WTC11 (cell line): ENCODE results near the gene HOXA5. TPM values are rescaled to one million over a fixed set of nuclear protein-coding genes. Genes with fewer than 3 reads are reported as not detected.

ENCODE experiments used
- ATAC-seq: fragments of 200-7000 bp; cut with Tn5 transposase; 2 replicates; pipeline ENCODE4 v1.10.0; 2021; ENCODE audit warnings: mild to moderate bottlenecking, moderate library complexity
- CTCF ChIA-PET: fragments of 300-600 bp; sonication (Branson Sonifier 250); formaldehyde crosslinking; loops from one replicate; lab custom pipeline; 2021; ENCODE audit warnings: antibody characterized with exemption; lab: Charles Lee
- POLR2A ChIA-PET: fragments of 350-600 bp; sonication (Branson Sonifier 250); formaldehyde crosslinking; loops from one replicate; lab custom pipeline; 2021; ENCODE audit warnings: antibody characterized with exemption; lab: Charles Lee
- DNase-seq: peaks from one replicate; pipeline ENCODE4 v3.0.0; 2021; ENCODE audit warnings: low spot score
- H3K27ac Mint-ChIP-seq: 2 replicates; pipeline ENCODE4 v1.8.0; 2021; ENCODE audit warnings: mixed read lengths
- H3K27me3 Mint-ChIP-seq: 2 replicates; pipeline ENCODE4 v1.8.0; 2021; ENCODE audit warnings: low read depth, mild to moderate bottlenecking, moderate library complexity, mixed read lengths
- H3K36me3 Mint-ChIP-seq: 2 replicates; pipeline ENCODE4 v1.8.0; 2021; ENCODE audit warnings: mixed read lengths
- H3K4me1 Mint-ChIP-seq: 2 replicates; pipeline ENCODE4 v1.8.0; 2022; ENCODE audit warnings: mixed read lengths
- H3K4me3 Mint-ChIP-seq: 2 replicates; pipeline ENCODE4 v1.8.0; 2021; ENCODE audit warnings: mild to moderate bottlenecking, moderate library complexity, mixed read lengths
- H3K9me3 Mint-ChIP-seq: 2 replicates; pipeline ENCODE4 v1.8.0; 2021; ENCODE audit warnings: mixed read lengths
- CREB1 ChIP-seq: sonication (generic); formaldehyde crosslinking; IDR thresholded peaks from 2 replicates; pipeline ENCODE4 v1.8.0; 2023; ENCODE audit warnings: mild to moderate bottlenecking, missing genetic modification reagents
- MXD4 ChIP-seq: fragments of 250-450 bp; sonication (Bioruptor Pico); IDR thresholded peaks from 2 replicates; pipeline ENCODE4 v1.8.0; 2021; ENCODE audit warnings: mild to moderate bottlenecking, moderate library complexity, borderline replicate concordance
- NR2C2 ChIP-seq: sonication (generic); formaldehyde crosslinking; IDR thresholded peaks from 2 replicates; pipeline ENCODE4 v1.8.0; 2022; ENCODE audit warnings: mild to moderate bottlenecking, missing genetic modification reagents
- PRRX2 ChIP-seq: fragments of 250-450 bp; sonication (Bioruptor Pico); IDR thresholded peaks from 2 replicates; pipeline ENCODE4 v1.8.0; 2021; ENCODE audit warnings: mild to moderate bottlenecking
- RELA ChIP-seq: sonication (generic); formaldehyde crosslinking; IDR thresholded peaks from 2 replicates; pipeline ENCODE4 v1.8.1; 2022; ENCODE audit warnings: missing genetic modification reagents, mild to moderate bottlenecking, borderline replicate concordance
- SMAD3 ChIP-seq: sonication (generic); formaldehyde crosslinking; IDR thresholded peaks from 2 replicates; pipeline ENCODE4 v1.8.0; 2022; ENCODE audit warnings: missing genetic modification reagents, mild to moderate bottlenecking, borderline replicate concordance
- TCF7 ChIP-seq: sonication (generic); formaldehyde crosslinking; IDR thresholded peaks from 2 replicates; pipeline ENCODE4 v1.8.0; 2022; ENCODE audit warnings: mild to moderate bottlenecking, low read depth, missing genetic modification reagents, moderate library complexity
- ZBTB21 ChIP-seq: sonication (generic); formaldehyde crosslinking; IDR thresholded peaks from 2 replicates; pipeline ENCODE4 v1.8.1; 2023; ENCODE audit warnings: mild to moderate bottlenecking, missing genetic modification reagents, borderline replicate concordance
- total RNA-seq: library from RNA; stranded (reverse); gene quantifications from 3 replicates; pipeline ENCODE4 v1.2.3, GENCODE V29; 2021
- TF ChIP-seq, protein P1 (sequence below): sonication (generic); formaldehyde crosslinking; IDR thresholded peaks from 2 replicates; pipeline ENCODE4 v1.8.0; 2022; ENCODE audit warnings: mild to moderate bottlenecking, missing genetic modification reagents
- TF ChIP-seq, protein P2 (sequence below): sonication (generic); formaldehyde crosslinking; IDR thresholded peaks from 2 replicates; pipeline ENCODE4 v1.8.0; 2022; ENCODE audit warnings: mild to moderate bottlenecking, missing genetic modification reagents
- TF ChIP-seq, protein P3 (sequence below): fragments of 250-450 bp; sonication (Bioruptor Pico); IDR thresholded peaks from 2 replicates; pipeline ENCODE4 v1.9.0; 2021; ENCODE audit warnings: mild to moderate bottlenecking
- TF ChIP-seq, protein P4 (sequence below): sonication (generic); formaldehyde crosslinking; IDR thresholded peaks from 2 replicates; pipeline ENCODE4 v1.8.1; 2023; ENCODE audit warnings: mild to moderate bottlenecking, missing genetic modification reagents, borderline replicate concordance
- TF ChIP-seq, protein P5 (sequence below): fragments of 250-450 bp; sonication (Bioruptor Pico); IDR thresholded peaks from 2 replicates; pipeline ENCODE4 v1.9.0; 2021; ENCODE audit warnings: mild to moderate bottlenecking, borderline replicate concordance
- TF ChIP-seq, protein P6 (sequence below): sonication (generic); formaldehyde crosslinking; IDR thresholded peaks from 2 replicates; pipeline ENCODE4 v1.8.1; 2022; ENCODE audit warnings: low read depth, missing genetic modification reagents, borderline replicate concordance
- TF ChIP-seq, protein P7 (sequence below): fragments of 250-450 bp; sonication (Bioruptor Pico); IDR thresholded peaks from 2 replicates; pipeline ENCODE4 v2.1.2; 2022; ENCODE audit warnings: mild to moderate bottlenecking, moderate library complexity
- TF ChIP-seq, protein P8 (sequence below): sonication (generic); formaldehyde crosslinking; IDR thresholded peaks from 2 replicates; pipeline ENCODE4 v1.8.0; 2022; ENCODE audit warnings: mild to moderate bottlenecking, missing genetic modification reagents
- TF ChIP-seq, protein P9 (sequence below): sonication (generic); formaldehyde crosslinking; IDR thresholded peaks from 2 replicates; pipeline ENCODE4 v1.8.0; 2023; ENCODE audit warnings: mild to moderate bottlenecking, missing genetic modification reagents

HOXA5 gene
- total RNA-seq, 1 experiment from 2014 or later: not detected

DNA sequence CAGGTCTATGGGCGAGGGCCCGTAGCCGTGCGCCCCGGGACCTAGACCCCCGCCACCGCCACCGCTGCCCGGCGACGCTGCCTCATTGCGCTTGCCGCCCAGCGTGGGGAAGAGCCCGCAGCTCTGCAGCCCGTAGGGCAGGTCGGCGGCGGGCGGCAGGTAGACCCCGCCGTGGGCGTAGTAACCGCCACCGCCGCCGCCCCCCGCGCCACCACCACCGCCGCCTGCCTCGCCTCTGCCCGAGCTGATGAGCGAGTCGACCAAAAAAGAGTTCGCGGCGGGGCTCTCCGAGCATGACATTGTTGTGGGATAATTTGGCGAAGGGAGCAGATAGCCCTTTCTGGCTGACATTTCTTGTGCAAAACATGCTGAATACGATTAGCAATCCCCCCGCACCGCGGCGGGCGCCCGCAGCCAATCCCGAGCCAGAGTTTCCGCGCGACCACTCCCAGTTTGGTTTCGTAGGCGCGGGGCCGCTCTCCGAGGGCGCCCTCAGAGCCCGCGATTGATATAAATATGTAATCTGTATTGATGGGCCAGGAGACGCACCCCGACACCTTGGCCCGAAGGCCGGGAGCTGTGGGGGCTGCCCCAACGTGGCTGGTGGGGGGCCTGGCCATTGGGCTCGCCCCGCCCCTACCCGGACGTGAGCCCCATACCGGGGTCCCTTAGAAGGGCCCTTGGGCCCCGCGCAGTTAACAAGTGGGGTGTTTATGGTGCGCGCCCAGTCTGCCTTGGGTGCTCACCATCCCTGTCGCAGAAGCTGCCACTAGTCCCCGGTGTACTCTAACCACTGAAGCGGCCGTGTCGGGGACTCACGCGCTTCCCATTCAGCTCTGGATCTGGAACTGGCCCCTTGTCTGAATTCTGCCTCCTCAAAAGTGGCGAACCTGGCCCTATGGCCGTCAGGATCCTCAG lies 30.7 kb upstream of the HOXA5 start, which contains the start of gene HOXA10:
TSS of gene HOXA10 (minus strand) at position 365 of the 918 bp plus-strand sequence. CDS start at position 351, 14 bp downstream.
- no peak for DNase-seq
- ATAC-seq: no peak
- Mint-ChIP-seq H3K4me1 (peaks cover 20% of the 10 kb centered on the region), H3K9me3 (no peaks in the 10 kb centered on the region), H3K27me3 (peaks cover 99% of the 10 kb centered on the region), H3K36me3 (0 out of 2 replicates have a peak, but pooled peaks cover 2% of the 10 kb centered on the region), H3K4me3 (peak within 1 kb of the TSS; percentile 50; the same call in 1 of the 2 replicates), H3K27ac (no peak within 1 kb of the TSS)
- POLR2A ChIA-PET: no interaction called here
- CTCF ChIA-PET: interaction anchor here (1.0 to 1.6 kb wide), 4 partner anchors 13 to 76 kb away, joined by 3 to 5 read pairs (median 4); no protein-coding TSS in a partner anchor
- TF ChIP-seq, protein P1, sequence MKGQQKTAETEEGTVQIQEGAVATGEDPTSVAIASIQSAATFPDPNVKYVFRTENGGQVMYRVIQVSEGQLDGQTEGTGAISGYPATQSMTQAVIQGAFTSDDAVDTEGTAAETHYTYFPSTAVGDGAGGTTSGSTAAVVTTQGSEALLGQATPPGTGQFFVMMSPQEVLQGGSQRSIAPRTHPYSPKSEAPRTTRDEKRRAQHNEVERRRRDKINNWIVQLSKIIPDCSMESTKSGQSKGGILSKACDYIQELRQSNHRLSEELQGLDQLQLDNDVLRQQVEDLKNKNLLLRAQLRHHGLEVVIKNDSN (CRISPR knock-in tag): no peak
- TF ChIP-seq TCF7 (CRISPR knock-in tag) (no peak), RELA (CRISPR knock-in tag) (no peak), SMAD3 (CRISPR knock-in tag) (no peak), PRRX2 (CRISPR knock-in tag) (no peak), NR2C2 (no peak), MXD4 (CRISPR knock-in tag) (no peak), ZBTB21 (no peak), CREB1 (CRISPR knock-in tag) (no peak)
- TF ChIP-seq, protein P2, sequence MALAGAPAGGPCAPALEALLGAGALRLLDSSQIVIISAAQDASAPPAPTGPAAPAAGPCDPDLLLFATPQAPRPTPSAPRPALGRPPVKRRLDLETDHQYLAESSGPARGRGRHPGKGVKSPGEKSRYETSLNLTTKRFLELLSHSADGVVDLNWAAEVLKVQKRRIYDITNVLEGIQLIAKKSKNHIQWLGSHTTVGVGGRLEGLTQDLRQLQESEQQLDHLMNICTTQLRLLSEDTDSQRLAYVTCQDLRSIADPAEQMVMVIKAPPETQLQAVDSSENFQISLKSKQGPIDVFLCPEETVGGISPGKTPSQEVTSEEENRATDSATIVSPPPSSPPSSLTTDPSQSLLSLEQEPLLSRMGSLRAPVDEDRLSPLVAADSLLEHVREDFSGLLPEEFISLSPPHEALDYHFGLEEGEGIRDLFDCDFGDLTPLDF (CRISPR knock-in tag): no peak
- TF ChIP-seq, protein P3, sequence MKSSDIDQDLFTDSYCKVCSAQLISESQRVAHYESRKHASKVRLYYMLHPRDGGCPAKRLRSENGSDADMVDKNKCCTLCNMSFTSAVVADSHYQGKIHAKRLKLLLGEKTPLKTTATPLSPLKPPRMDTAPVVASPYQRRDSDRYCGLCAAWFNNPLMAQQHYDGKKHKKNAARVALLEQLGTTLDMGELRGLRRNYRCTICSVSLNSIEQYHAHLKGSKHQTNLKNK (CRISPR knock-in tag): no peak
- TF ChIP-seq, protein P4, sequence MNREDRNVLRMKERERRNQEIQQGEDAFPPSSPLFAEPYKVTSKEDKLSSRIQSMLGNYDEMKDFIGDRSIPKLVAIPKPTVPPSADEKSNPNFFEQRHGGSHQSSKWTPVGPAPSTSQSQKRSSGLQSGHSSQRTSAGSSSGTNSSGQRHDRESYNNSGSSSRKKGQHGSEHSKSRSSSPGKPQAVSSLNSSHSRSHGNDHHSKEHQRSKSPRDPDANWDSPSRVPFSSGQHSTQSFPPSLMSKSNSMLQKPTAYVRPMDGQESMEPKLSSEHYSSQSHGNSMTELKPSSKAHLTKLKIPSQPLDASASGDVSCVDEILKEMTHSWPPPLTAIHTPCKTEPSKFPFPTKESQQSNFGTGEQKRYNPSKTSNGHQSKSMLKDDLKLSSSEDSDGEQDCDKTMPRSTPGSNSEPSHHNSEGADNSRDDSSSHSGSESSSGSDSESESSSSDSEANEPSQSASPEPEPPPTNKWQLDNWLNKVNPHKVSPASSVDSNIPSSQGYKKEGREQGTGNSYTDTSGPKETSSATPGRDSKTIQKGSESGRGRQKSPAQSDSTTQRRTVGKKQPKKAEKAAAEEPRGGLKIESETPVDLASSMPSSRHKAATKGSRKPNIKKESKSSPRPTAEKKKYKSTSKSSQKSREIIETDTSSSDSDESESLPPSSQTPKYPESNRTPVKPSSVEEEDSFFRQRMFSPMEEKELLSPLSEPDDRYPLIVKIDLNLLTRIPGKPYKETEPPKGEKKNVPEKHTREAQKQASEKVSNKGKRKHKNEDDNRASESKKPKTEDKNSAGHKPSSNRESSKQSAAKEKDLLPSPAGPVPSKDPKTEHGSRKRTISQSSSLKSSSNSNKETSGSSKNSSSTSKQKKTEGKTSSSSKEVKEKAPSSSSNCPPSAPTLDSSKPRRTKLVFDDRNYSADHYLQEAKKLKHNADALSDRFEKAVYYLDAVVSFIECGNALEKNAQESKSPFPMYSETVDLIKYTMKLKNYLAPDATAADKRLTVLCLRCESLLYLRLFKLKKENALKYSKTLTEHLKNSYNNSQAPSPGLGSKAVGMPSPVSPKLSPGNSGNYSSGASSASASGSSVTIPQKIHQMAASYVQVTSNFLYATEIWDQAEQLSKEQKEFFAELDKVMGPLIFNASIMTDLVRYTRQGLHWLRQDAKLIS (CRISPR knock-in tag): no peak
- TF ChIP-seq, protein P5, sequence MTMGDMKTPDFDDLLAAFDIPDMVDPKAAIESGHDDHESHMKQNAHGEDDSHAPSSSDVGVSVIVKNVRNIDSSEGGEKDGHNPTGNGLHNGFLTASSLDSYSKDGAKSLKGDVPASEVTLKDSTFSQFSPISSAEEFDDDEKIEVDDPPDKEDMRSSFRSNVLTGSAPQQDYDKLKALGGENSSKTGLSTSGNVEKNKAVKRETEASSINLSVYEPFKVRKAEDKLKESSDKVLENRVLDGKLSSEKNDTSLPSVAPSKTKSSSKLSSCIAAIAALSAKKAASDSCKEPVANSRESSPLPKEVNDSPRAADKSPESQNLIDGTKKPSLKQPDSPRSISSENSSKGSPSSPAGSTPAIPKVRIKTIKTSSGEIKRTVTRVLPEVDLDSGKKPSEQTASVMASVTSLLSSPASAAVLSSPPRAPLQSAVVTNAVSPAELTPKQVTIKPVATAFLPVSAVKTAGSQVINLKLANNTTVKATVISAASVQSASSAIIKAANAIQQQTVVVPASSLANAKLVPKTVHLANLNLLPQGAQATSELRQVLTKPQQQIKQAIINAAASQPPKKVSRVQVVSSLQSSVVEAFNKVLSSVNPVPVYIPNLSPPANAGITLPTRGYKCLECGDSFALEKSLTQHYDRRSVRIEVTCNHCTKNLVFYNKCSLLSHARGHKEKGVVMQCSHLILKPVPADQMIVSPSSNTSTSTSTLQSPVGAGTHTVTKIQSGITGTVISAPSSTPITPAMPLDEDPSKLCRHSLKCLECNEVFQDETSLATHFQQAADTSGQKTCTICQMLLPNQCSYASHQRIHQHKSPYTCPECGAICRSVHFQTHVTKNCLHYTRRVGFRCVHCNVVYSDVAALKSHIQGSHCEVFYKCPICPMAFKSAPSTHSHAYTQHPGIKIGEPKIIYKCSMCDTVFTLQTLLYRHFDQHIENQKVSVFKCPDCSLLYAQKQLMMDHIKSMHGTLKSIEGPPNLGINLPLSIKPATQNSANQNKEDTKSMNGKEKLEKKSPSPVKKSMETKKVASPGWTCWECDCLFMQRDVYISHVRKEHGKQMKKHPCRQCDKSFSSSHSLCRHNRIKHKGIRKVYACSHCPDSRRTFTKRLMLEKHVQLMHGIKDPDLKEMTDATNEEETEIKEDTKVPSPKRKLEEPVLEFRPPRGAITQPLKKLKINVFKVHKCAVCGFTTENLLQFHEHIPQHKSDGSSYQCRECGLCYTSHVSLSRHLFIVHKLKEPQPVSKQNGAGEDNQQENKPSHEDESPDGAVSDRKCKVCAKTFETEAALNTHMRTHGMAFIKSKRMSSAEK: no peak
- TF ChIP-seq, protein P6, sequence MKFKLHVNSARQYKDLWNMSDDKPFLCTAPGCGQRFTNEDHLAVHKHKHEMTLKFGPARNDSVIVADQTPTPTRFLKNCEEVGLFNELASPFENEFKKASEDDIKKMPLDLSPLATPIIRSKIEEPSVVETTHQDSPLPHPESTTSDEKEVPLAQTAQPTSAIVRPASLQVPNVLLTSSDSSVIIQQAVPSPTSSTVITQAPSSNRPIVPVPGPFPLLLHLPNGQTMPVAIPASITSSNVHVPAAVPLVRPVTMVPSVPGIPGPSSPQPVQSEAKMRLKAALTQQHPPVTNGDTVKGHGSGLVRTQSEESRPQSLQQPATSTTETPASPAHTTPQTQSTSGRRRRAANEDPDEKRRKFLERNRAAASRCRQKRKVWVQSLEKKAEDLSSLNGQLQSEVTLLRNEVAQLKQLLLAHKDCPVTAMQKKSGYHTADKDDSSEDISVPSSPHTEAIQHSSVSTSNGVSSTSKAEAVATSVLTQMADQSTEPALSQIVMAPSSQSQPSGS: no peak
- TF ChIP-seq, protein P7, sequence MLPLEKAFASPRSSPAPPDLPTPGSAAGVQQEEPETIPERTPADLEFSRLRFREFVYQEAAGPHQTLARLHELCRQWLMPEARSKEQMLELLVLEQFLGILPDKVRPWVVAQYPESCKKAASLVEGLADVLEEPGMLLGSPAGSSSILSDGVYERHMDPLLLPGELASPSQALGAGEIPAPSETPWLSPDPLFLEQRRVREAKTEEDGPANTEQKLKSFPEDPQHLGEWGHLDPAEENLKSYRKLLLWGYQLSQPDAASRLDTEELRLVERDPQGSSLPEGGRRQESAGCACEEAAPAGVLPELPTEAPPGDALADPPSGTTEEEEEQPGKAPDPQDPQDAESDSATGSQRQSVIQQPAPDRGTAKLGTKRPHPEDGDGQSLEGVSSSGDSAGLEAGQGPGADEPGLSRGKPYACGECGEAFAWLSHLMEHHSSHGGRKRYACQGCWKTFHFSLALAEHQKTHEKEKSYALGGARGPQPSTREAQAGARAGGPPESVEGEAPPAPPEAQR (CRISPR knock-in tag): no peak
- TF ChIP-seq, protein P8, sequence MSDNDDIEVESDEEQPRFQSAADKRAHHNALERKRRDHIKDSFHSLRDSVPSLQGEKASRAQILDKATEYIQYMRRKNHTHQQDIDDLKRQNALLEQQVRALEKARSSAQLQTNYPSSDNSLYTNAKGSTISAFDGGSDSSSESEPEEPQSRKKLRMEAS (CRISPR knock-in tag): no peak
- TF ChIP-seq, protein P9, sequence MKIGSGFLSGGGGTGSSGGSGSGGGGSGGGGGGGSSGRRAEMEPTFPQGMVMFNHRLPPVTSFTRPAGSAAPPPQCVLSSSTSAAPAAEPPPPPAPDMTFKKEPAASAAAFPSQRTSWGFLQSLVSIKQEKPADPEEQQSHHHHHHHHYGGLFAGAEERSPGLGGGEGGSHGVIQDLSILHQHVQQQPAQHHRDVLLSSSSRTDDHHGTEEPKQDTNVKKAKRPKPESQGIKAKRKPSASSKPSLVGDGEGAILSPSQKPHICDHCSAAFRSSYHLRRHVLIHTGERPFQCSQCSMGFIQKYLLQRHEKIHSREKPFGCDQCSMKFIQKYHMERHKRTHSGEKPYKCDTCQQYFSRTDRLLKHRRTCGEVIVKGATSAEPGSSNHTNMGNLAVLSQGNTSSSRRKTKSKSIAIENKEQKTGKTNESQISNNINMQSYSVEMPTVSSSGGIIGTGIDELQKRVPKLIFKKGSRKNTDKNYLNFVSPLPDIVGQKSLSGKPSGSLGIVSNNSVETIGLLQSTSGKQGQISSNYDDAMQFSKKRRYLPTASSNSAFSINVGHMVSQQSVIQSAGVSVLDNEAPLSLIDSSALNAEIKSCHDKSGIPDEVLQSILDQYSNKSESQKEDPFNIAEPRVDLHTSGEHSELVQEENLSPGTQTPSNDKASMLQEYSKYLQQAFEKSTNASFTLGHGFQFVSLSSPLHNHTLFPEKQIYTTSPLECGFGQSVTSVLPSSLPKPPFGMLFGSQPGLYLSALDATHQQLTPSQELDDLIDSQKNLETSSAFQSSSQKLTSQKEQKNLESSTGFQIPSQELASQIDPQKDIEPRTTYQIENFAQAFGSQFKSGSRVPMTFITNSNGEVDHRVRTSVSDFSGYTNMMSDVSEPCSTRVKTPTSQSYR (CRISPR knock-in tag): no peak
- TF ChIP-seq, all 79 proteins: peak for 0
